Right lobe of liver (tissue), 4 donors: ENCODE results near the gene TCAIM.

ENCODE experiments used
- CTCF ChIP-seq, 4 donors: fragments of 200-600 bp in 3 of 4; fragments of 450-650 bp in 1 of 4; IDR thresholded peaks; one replicate each; pipeline versions ENCODE4 v1.5.1 to v1.8.0; 2016 to 2022; ENCODE audit warnings: antibody characterized with exemption in 4 of 4, mild to moderate bottlenecking in 2 of 4
- POLR2A ChIP-seq: fragments of 450-650 bp; IDR thresholded peaks from one replicate; pipeline ENCODE4 v1.6.1; 2017; ENCODE audit warnings: antibody characterized with exemption, mild to moderate bottlenecking
- donor health status: DM: no; HTN: no; CAD: no.
- donor health status: DM: no; HTN: no; CAD: no.
- donor health status: DM: no; HTN: yes; CAD: no.

GRCh38 chr3:44455318-44455717 lies 116.8 kb downstream of the TCAIM start:
- TF ChIP-seq CTCF (IDR thresholded peaks at IDR 0.05) (no peak), POLR2A (no peak)
